ENCODE results near the gene LRMDA.

DNA sequence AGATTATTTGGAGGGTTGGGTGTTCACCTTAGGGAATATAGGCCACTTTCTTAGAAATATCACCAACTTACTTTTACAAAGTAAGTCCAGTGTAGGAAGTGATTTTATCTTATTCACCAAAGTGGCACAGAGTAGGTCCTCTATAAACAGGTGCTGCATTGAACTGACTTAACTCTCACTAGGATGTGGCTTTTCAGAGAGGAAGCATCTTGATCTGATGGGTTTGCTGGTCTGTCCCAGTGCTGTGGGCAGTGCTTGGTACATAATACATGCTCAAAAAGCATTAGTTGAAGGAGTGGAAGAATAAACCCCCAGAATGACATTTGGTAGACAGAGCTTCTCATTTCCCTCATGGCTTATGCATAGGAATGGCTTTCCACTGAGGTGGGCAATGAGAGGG is 334.7 kb downstream of the LRMDA start:
- TF ChIP-seq ZBTB7A (IDR thresholded peaks at IDR 0.05; ENCODE audit: low read depth) (no peak), FOXM1 (IDR thresholded peaks at IDR 0.05; ENCODE audit: borderline replicate concordance, low read depth) (no peak), EP300 (IDR thresholded peaks at IDR 0.05; ENCODE audit: borderline replicate concordance) (no peak), YY1 (IDR thresholded peaks at IDR 0.05; ENCODE audit: low read depth) (no peak), TAF1 (IDR thresholded peaks at IDR 0.05; ENCODE audit: low read depth) (no peak), CEBPB (IDR thresholded peaks at IDR 0.05) (no peak), TCF12 (IDR thresholded peaks at IDR 0.05; ENCODE audit: low read depth) (no peak), TEAD4 (IDR thresholded peaks at IDR 0.05) (no peak), EGR1 (IDR thresholded peaks at IDR 0.05) (no peak)
- TF ChIP-seq, protein P1, sequence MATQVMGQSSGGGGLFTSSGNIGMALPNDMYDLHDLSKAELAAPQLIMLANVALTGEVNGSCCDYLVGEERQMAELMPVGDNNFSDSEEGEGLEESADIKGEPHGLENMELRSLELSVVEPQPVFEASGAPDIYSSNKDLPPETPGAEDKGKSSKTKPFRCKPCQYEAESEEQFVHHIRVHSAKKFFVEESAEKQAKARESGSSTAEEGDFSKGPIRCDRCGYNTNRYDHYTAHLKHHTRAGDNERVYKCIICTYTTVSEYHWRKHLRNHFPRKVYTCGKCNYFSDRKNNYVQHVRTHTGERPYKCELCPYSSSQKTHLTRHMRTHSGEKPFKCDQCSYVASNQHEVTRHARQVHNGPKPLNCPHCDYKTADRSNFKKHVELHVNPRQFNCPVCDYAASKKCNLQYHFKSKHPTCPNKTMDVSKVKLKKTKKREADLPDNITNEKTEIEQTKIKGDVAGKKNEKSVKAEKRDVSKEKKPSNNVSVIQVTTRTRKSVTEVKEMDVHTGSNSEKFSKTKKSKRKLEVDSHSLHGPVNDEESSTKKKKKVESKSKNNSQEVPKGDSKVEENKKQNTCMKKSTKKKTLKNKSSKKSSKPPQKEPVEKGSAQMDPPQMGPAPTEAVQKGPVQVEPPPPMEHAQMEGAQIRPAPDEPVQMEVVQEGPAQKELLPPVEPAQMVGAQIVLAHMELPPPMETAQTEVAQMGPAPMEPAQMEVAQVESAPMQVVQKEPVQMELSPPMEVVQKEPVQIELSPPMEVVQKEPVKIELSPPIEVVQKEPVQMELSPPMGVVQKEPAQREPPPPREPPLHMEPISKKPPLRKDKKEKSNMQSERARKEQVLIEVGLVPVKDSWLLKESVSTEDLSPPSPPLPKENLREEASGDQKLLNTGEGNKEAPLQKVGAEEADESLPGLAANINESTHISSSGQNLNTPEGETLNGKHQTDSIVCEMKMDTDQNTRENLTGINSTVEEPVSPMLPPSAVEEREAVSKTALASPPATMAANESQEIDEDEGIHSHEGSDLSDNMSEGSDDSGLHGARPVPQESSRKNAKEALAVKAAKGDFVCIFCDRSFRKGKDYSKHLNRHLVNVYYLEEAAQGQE (IDR thresholded peaks at IDR 0.05; ENCODE audit: low read depth), result no peak
- TF ChIP-seq, protein P2, sequence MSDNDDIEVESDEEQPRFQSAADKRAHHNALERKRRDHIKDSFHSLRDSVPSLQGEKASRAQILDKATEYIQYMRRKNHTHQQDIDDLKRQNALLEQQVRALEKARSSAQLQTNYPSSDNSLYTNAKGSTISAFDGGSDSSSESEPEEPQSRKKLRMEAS (IDR thresholded peaks at IDR 0.05), result no peak
- TF ChIP-seq, protein P3, sequence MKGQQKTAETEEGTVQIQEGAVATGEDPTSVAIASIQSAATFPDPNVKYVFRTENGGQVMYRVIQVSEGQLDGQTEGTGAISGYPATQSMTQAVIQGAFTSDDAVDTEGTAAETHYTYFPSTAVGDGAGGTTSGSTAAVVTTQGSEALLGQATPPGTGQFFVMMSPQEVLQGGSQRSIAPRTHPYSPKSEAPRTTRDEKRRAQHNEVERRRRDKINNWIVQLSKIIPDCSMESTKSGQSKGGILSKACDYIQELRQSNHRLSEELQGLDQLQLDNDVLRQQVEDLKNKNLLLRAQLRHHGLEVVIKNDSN (IDR thresholded peaks at IDR 0.05), result no peak

All from Ishikawa (cell line).